UCSD-AML1 (cell line): Measurements from ENCODE around the gene TBC1D30.
"Not testable (repeated sequence)": the region's sequence is repeated elsewhere in the genome, so short reads cannot be mapped to it uniquely, and the experiment has no call there.

ENCODE experiments used
- DNase-seq: peaks from one replicate; lab custom pipeline; 2025; ENCODE audit not compliant: unreplicated experiment; lab: John Stamatoyannopoulos, UW

The TBC1D30 gene

GRCh38 chr12:64824500-64825142 is at the start of gene TBC1D30:
TSS of gene TBC1D30 (plus strand) at chr12:64824647. CDS start at chr12:64824880, 233 bp downstream.
- no peak for DNase-seq

GRCh38 chr12:64775147-64775736 is 49.2 kb upstream of the TBC1D30 start:
- not testable (repeated sequence) for DNase-seq

GRCh38 chr12:64779354-64779974 is 45.0 kb upstream of the TBC1D30 start:
- no peak for DNase-seq

- DNase-seq, result no peak
Observed at GRCh38 chr12:64780132-64780530, 44.3 kb upstream of the TBC1D30 start.

- no peak for DNase-seq
Observed at GRCh38 chr12:64780531-64781279, 43.7 kb upstream of the TBC1D30 start.

GRCh38 chr12:64781280-64782190 is 42.9 kb upstream of the TBC1D30 start:
- no peak for DNase-seq

- no peak for DNase-seq
Observed at GRCh38 chr12:64782191-64782876, 42.1 kb upstream of the TBC1D30 start.

GRCh38 chr12:64785838-64786237 is 38.6 kb upstream of the TBC1D30 start:
- DNase-seq, result no peak

GRCh38 chr12:64790166-64790565 is 34.3 kb upstream of the TBC1D30 start:
- no peak for DNase-seq

GRCh38 chr12:64791036-64791435 is 33.4 kb upstream of the TBC1D30 start:
- DNase-seq, result no peak

GRCh38 chr12:64792128-64792527 is 32.3 kb upstream of the TBC1D30 start:
- DNase-seq, result no peak

- DNase-seq, result no peak
Observed at GRCh38 chr12:64793610-64794009, 30.8 kb upstream of the TBC1D30 start.

GRCh38 chr12:64794305-64794704 is 30.1 kb upstream of the TBC1D30 start:
- DNase-seq, result no peak

GRCh38 chr12:64796205-64796845 is 28.1 kb upstream of the TBC1D30 start:
- peak; percentile 9 for DNase-seq

- no peak for DNase-seq
Observed at GRCh38 chr12:64797156-64797555, 27.3 kb upstream of the TBC1D30 start.

- no peak for DNase-seq
Observed at GRCh38 chr12:64798165-64798564, 26.3 kb upstream of the TBC1D30 start.

- no peak for DNase-seq
Observed at GRCh38 chr12:64800640-64801039, 23.8 kb upstream of the TBC1D30 start.

GRCh38 chr12:64801381-64801780 is 23.1 kb upstream of the TBC1D30 start:
- DNase-seq, result no peak

- DNase-seq, result peak; percentile 43
Observed at GRCh38 chr12:64802180-64802775, 22.2 kb upstream of the TBC1D30 start.
